Esophagus squamous epithelium (tissue), 4 donors: ENCODE results near the gene SPINT4.

Experiments used
- POLR2A ChIP-seq, 4 donors: fragments of 450-650 bp; IDR thresholded peaks; one replicate each; pipeline ENCODE4 v1.6.1; 2017; ENCODE audit warnings: antibody characterized with exemption in 4 of 4, mild to moderate bottlenecking in 4 of 4, moderate library complexity in 3 of 4
- TF ChIP-seq, protein P1 (sequence below), 6 experiments: fragments of 450-650 bp in 4 of 6; fragments of 200-600 bp in 2 of 6; sonication (generic) in 2 of 6; IDR thresholded peaks; one replicate each; pipeline ENCODE4 v1.5.1; 2016 to 2019; ENCODE audit warnings: antibody characterized with exemption in 6 of 6, mild to moderate bottlenecking in 4 of 6, moderate library complexity in 4 of 6

DNA sequence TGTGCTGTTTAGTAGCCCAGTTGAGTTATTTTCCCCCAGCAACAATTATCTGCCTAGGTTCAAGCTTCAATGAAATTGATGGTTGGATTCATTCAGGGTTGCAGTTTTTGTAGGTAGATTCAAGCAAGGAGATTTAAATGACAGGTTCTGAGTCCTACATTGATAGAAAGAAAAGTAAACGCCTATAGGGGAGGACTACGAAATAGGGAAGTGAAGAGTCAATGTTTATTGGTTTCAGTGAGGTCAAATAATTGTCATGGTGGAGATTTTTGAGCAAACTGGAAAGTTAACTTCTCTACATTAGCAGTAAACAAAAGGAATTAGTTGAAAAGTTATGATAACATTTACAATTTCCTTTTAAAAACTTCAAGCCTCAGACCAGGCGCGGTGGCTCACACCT lies 21.0 kb upstream of the SPINT4 start:
- TF ChIP-seq, protein P1, sequence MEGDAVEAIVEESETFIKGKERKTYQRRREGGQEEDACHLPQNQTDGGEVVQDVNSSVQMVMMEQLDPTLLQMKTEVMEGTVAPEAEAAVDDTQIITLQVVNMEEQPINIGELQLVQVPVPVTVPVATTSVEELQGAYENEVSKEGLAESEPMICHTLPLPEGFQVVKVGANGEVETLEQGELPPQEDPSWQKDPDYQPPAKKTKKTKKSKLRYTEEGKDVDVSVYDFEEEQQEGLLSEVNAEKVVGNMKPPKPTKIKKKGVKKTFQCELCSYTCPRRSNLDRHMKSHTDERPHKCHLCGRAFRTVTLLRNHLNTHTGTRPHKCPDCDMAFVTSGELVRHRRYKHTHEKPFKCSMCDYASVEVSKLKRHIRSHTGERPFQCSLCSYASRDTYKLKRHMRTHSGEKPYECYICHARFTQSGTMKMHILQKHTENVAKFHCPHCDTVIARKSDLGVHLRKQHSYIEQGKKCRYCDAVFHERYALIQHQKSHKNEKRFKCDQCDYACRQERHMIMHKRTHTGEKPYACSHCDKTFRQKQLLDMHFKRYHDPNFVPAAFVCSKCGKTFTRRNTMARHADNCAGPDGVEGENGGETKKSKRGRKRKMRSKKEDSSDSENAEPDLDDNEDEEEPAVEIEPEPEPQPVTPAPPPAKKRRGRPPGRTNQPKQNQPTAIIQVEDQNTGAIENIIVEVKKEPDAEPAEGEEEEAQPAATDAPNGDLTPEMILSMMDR (IDR thresholded peaks at IDR 0.05) = no peak
- TF ChIP-seq POLR2A (IDR thresholded peaks at IDR 0.05) = no peak
